HG02623 (cell line): ENCODE results near the gene PARD6G.

Source experiments
- ATAC-seq: cut with Tn5 transposase; IDR thresholded peaks from one replicate; pipeline ENCODE4 v1.9.1; 2021; ENCODE audit warnings: moderate library complexity; ENCODE audit not compliant: unreplicated experiment

Gene PARD6G

GRCh38 chr18:80115035-80115434, 132.3 kb downstream of the PARD6G start:
- no peak for ATAC-seq

- no peak for ATAC-seq
These were observed 134.6 kb downstream of the PARD6G start for GRCh38 chr18:80112624-80113248.

GRCh38 chr18:80109676-80110078, 137.6 kb downstream of the PARD6G start:
- ATAC-seq, result peak; percentile 16

- ATAC-seq, result peak; percentile 70
These were observed 138.3 kb downstream of the PARD6G start, which contains the start of gene ADNP2 for GRCh38 chr18:80108739-80109675. TSS of gene ADNP2 (plus strand) at chr18:80109262. CDS start at chr18:80117543, 8,281 bp downstream.

- no peak for ATAC-seq
These were observed 139.2 kb downstream of the PARD6G start for GRCh38 chr18:80108121-80108536.

- no peak for ATAC-seq
These were observed 139.9 kb downstream of the PARD6G start for GRCh38 chr18:80107426-80107825.
